ENCODE data around the gene LCN2.

LCN2 gene

GRCh38 chr9:128159522-128159783, 10.2 kb downstream of the LCN2 start:
- TF ChIP-seq TAF1 (IDR thresholded peaks at IDR 0.05; ENCODE audit: borderline replicate concordance, insufficient read depth, low read length) = no peak
- TF ChIP-seq FOXP2 (optimal IDR thresholded peaks at IDR 0.05; ENCODE audit: borderline replicate concordance, extremely low read depth, extremely low read length, insufficient read depth) = no peak
- no peak for TF ChIP-seq POLR2AphosphoS5 (IDR thresholded peaks at IDR 0.05; ENCODE audit: low read depth, low read length)
- no peak for TF ChIP-seq REST (IDR thresholded peaks at IDR 0.05; ENCODE audit: insufficient read depth in 1 of 2, low read depth in 2 of 2, low read length in 2 of 2)
- no peak for TF ChIP-seq SIN3A (IDR thresholded peaks at IDR 0.05; ENCODE audit: borderline replicate concordance, insufficient read depth, low read length)

- TF ChIP-seq TAF1 (IDR thresholded peaks at IDR 0.05; ENCODE audit: borderline replicate concordance, insufficient read depth, low read length) (peak; percentile 70; the same call in 1 of the 2 replicates), SIN3A (IDR thresholded peaks at IDR 0.05; ENCODE audit: borderline replicate concordance, insufficient read depth, low read length) (peak; percentile 59; the same call in 1 of the 2 replicates), REST (IDR thresholded peaks at IDR 0.05; ENCODE audit: insufficient read depth in 1 of 2, low read depth in 2 of 2, low read length in 2 of 2) (0 out of 4 replicates have a peak, but pooled peaks of 1 of the 2 experiments have one; percentile 27), POLR2AphosphoS5 (IDR thresholded peaks at IDR 0.05; ENCODE audit: low read depth, low read length) (peak; percentile 93), FOXP2 (optimal IDR thresholded peaks at IDR 0.05; ENCODE audit: borderline replicate concordance, extremely low read depth, extremely low read length, insufficient read depth) (peak; percentile 55)
Measured at GRCh38 chr9:128159784-128160602, 10.7 kb downstream of the LCN2 start, which contains the start of gene BBLN. Gene BBLN, plus strand, starts transcription at chr9:128160265. Its CDS starts 143 bp downstream, at chr9:128160408.

DNA sequence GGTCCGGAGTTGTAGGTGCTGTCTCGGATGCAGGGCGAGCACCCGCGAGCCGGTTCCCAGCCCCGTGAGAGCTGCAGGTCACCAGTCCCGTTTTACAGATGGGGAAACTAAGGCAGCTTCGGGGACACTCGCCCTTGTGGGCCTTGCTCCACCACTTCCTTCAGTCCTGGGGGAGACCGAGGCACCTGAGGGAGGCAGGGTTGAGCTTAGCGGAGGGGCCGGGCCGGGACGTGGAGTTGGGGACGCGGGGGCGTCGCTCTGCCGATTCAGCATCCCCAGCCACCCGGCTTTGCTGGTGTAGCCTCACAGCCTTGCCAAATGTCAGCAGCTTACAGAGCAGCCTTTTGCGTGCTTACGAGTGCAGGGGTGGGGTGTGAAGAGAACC, 11.3 kb downstream of the LCN2 start:
- no peak for TF ChIP-seq FOXP2 (optimal IDR thresholded peaks at IDR 0.05; ENCODE audit: borderline replicate concordance, extremely low read depth, extremely low read length, insufficient read depth)
- no peak for TF ChIP-seq POLR2AphosphoS5 (IDR thresholded peaks at IDR 0.05; ENCODE audit: low read depth, low read length)
- TF ChIP-seq SIN3A (IDR thresholded peaks at IDR 0.05; ENCODE audit: borderline replicate concordance, insufficient read depth, low read length) = no peak
- no peak for TF ChIP-seq REST (IDR thresholded peaks at IDR 0.05; ENCODE audit: insufficient read depth in 1 of 2, low read depth in 2 of 2, low read length in 2 of 2)
- TF ChIP-seq TAF1 (IDR thresholded peaks at IDR 0.05; ENCODE audit: borderline replicate concordance, insufficient read depth, low read length) = no peak

GRCh38 chr9:128161215-128161902, 12.1 kb downstream of the LCN2 start:
- TF ChIP-seq SIN3A (IDR thresholded peaks at IDR 0.05; ENCODE audit: borderline replicate concordance, insufficient read depth, low read length) (no peak), POLR2AphosphoS5 (IDR thresholded peaks at IDR 0.05; ENCODE audit: low read depth, low read length) (no peak), TAF1 (IDR thresholded peaks at IDR 0.05; ENCODE audit: borderline replicate concordance, insufficient read depth, low read length) (no peak), FOXP2 (optimal IDR thresholded peaks at IDR 0.05; ENCODE audit: borderline replicate concordance, extremely low read depth, extremely low read length, insufficient read depth) (no peak), REST (IDR thresholded peaks at IDR 0.05; ENCODE audit: insufficient read depth in 1 of 2, low read depth in 2 of 2, low read length in 2 of 2) (no peak)
